Stimulated activated CD4-positive, alpha-beta T cell treated with anti-CD3 and anti-CD28 coated beads, Interleukin-12 subunit alpha, Interleukin-12 subunit beta, amount 100 ng/mL, for 48 hours (primary cell): ENCODE results near the gene PPP1R1B.
"Not testable (repeated sequence)": the region's sequence is repeated elsewhere in the genome, so short reads cannot be mapped to it uniquely, and the experiment has no call there.

Source experiments
- DNase-seq, 3 donors: peaks; one replicate each; pipeline ENCODE4 v3.0.0-alpha.2; 2020; ENCODE audit warnings: low read depth in 2 of 3, low spot score in 1 of 3

The PPP1R1B gene

DNA sequence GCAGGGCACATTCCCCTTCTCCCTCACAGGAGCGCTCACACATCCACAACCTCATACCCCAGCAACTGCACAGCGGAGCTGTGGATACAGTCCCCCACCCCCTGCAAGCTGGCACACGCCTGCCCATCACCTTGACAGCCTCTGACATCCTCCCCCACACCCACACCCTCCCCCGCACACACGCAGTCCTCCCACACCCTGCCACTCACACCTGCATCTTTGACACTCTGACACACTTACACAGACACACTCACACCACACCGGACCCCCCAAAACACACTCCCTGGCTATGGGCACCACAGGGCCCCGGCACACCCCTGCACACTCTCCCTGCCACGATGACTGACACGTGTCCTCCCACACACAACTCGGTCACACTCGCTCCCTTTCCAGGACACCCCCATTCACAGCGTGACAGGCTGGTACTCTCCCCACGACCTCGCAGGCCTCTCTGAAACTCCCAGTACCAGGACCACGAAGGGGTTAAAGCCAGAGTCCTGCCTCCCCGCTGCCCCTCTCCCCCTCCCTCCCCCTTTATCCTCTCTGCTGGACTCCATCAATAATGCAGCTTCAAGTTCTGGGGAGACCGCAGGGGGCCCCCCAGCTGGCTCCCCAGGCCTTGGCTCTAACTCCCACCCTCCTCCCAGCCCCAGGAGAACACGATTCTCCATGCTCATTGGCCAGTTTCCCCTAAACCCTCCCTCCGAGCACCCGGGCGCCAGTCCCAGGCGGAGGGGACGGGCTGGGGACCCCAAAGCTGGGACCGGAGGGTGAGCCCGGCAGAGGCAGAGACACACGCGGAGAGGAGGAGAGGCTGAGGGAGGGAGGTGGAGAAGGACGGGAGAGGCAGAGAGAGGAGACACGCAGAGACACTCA, at the start of gene PPP1R1B:
TSS of gene PPP1R1B (plus strand) at position 782 of the 876 bp plus-strand sequence. CDS start 441 bp downstream, outside the sequence.
- no peak for DNase-seq

DNA sequence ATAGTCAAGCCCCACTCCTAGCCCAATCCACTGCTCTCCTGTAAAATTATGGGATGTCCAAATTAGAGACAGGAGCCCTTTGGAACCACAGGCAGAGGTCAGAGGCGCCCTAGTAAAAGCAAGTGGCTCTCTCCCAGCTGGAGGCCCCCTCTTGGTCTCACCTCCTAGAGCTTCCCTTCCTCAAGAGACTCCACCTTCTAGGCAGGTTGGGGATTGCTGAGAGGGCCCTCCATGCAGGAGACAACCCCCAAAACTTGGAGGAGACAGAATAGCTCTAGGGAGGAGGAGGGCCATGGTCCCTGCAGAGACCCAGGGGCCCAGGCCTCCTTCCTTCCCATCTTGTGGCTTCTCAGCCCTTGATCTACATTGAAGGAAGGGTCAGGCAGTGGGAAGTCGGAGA, 48.5 kb upstream of the PPP1R1B start:
- no peak for DNase-seq

DNA sequence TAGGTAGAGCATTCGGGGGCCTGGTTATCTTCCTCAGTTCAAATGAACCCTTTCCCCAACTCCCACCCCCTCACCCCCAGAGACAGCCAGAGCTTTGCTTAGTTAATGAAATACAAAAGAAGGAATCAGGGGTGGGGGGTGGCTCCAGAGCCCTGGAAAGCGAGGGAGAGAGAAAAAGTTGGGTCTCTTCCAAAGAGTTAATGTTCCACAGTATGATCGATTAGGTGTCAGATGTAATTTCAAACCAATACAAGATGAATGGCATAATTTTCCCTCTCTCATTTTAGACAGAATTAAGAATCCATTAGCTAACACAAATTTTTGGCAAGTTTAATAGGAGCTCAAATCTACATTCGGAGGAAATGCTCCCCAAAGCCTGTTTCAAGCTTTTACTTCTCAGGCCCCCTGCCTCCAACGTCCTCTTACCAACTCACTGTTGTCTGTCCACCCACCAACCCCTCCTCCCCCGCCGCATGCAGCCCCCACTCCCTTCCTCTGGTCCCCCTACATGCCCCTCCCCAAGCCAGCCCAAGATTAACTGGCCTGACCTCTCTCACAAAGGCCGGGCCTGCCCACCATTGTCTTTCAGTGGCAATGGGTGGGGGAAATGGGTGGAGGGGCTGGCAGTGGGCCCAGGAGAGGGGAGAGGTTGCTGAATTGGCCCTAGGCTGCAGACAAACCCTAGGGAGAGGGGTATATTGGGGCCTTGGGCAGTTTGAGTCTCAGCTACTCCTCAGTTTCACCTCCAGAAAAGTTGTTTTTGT, 47.3 kb upstream of the PPP1R1B start:
- no peak for DNase-seq

DNA sequence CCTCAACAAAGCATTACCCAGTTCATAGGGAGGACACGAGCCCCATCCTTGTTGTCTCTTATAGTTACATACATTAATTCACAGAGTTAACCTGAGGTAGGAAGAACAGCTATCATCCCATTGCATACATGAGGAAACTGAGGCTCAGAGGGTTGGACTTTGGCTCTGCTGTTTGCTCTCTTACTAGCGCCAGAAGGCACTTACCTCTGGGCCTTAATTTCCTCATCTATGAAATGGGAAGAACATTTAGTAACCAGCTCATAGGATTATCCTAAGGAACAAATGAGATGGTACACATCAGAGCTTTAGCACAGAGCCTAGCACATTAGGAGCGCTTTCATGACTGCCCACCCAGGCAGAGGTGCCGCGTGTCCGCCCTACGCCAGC, 46.7 kb upstream of the PPP1R1B start:
- no peak for DNase-seq

DNA sequence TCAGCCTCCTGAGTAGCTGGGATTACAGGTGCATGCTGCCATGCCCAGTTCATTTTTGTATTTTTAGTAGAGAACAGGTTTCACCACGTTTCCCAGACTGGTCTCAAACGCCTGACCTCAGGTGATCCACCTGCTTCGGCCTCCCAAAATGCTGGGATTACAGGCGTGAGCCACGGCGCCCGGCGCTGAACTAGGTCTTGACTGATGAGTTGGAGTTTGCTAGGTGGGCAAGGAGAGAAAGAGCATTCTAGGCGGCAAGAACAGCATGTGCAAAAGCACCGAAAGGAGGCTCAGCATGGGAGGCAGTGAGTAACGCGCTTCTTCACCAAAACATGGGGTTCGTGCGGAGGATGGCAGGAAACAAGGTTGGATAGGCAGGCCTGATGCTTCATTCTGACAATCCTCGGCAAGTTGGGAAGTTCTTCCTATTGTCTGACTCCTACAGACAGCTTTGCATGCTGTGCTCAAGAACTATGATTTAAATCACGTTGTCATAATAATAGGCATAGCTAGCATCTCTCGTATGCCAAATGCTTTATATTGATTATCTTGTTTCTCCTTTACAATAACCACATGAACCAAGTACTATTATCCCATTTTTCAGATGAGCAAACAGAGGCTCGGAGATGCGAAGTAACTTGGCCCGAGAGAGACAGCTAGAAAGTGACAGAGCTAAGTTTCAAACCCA, 45.5 kb upstream of the PPP1R1B start:
- DNase-seq: no peak

DNA sequence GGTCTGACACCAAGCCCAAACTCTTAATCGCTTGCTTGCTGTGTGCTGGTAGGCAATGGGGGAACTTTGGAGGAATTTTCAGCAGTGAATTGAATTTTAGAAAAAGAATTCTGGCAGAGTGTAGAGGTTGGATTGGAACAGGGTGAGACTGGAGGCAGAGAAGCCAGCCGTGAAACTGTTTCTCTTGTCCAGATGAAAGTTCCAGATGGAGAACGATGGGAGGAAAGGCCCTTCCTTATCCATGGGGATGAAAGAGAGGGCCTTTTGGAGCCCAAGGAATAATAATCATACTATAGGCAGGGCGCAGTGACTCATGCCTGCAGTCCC, 45.0 kb upstream of the PPP1R1B start:
- DNase-seq: no peak

DNA sequence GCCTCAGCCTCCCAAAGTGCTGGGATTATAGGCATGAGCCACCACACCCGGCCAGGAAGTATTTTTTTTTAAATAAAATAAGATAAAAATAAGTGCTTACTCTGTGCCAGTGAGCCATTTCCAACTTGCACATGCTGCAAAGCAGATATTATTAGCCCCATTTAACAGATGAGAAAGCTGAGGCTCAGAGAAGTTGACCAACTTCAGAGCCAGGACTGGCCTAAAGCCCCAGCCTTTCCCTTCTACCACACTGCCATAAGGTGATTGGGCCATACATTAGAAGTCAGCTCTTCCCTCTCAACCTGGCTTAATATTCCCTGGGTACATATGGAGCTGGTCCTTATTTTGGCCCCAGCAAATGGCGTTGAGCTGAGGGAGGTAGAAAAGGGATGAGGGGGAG, 44.1 kb upstream of the PPP1R1B start:
- DNase-seq: no peak

DNA sequence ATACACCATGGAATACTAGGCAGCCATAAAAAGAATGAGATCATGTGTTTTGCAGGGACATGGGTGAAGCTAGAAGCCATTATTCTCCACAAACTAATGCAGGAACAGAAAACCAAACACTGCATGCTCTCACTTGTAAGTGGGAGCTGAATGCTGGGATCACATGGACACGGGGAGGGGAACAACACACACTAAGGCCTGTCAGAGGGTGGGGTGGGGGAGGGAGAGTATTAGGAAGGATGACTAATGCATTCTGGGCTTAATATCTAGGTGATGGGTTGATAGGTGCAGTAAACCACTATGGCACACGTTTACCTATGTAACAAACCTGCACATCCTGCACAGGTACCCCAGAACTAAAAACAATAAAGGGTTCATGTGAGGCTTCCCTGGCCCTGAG, 36.6 kb upstream of the PPP1R1B start:
- DNase-seq: not testable (repeated sequence)

DNA sequence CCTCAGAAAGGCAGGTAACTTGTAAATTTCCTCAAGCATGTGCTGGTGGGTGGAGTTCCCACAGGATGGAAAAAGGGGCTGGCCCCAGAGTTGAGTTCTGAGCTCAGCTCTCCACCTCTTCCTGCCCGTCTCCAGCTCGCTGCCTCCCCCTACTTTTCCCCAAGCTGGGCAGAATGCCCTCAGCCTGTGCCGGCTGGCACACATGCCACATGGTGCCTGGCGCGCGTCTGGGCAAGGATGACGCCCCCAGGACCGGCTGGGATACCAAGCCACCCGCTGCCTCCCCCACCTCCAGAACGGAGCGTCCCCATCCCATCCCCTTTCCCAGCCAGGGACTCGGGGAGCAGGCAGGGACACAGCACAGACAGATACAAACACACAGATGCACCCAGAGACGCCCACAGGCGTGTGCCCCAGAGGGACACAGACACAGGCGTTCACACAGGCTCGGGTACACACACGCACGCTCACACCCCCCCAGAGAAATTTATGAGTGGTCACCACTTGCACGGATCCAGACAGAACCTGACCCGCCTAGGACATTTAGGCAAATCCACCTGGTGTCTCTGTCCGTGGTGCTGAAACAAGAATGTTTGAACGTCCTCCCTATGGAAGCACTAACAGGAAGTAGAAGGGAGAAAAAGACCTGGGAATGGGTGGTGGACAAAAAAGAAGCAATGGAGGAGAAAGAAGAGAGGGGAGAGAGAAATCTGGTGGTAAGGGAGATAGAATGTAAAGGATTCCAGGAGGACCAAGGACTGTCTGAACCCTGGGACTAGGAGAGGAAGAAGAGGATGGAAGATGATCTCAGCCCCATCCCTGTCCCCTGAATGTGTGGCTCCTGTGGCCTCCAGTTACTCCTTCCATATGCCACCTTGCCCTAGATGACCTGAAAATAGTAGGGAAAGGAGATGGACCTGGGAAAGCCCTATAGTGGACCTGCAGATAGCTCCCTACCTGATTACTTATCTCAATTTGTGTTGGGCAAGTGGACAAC, 34.5 kb upstream of the PPP1R1B start:
- peak in 1 of 3 donors; percentile 28 for DNase-seq

DNA sequence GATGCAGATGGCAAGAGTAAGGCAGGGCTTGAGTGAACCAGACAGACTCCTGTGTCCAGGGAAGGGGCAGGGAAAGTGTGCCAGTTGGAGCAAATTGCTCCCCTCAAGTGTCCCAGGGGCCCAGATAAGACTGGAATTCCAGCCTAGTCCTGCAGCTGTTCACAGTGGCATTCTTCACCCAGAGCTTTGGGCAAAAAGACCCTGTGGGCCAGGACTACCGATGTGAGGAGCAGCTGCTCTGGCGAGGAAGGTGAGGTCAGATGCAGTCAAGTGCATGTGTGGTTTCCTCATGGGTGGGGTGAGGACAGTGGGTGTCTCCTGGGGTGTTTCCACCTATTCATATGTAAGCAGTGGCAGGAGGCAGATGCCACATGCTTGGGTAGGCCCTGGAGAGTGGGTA, 33.4 kb upstream of the PPP1R1B start:
- DNase-seq: no peak

DNA sequence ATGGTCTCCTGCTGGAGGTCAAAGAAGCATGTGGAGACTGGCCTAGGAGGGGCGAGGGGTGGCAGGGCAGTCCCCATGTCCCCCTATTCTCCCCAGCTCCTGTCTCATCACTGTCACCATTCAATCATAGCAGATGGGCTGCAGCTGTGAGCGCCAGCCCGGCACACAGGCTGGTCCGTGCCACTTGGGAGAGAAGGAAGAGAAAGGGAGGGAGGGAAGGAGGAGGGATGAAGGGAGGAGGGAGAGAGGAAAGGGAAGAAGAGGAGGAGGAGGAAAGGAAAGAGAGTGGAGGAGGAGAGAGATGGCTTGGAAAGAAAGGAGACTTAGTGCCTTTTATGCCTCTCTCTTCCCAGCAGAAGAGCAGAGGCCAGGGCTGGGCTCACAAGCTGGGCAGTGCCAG, 31.5 kb upstream of the PPP1R1B start:
- no peak for DNase-seq

DNA sequence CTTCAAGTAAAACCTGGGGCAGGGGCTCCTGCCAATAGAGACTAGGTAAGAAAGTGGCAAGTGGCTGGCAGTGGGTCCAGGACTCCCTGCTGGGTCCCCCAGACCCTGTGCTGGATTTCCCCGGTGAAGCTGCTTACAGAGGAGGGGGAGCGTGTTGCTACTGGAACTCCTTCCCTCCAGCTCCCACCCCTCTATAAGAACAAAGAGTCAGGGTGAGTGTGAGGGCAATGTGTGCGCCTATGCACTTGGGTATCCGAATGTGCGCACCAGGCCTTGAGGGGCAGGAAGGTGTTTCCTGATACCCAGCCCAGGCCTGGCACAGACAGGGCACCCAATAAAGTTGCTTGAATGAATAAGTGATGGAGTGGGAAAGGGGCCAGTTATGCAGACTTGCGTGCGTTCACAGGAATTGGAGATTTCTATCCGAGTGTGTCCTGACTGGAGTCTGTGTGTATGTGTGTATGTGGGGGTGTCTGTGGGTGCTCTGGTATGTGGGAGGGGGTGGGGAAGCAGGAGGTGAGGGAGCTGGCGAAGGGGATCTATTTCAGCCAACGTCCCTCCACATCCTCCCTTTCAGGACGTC, 30.7 kb upstream of the PPP1R1B start:
- DNase-seq: no peak

DNA sequence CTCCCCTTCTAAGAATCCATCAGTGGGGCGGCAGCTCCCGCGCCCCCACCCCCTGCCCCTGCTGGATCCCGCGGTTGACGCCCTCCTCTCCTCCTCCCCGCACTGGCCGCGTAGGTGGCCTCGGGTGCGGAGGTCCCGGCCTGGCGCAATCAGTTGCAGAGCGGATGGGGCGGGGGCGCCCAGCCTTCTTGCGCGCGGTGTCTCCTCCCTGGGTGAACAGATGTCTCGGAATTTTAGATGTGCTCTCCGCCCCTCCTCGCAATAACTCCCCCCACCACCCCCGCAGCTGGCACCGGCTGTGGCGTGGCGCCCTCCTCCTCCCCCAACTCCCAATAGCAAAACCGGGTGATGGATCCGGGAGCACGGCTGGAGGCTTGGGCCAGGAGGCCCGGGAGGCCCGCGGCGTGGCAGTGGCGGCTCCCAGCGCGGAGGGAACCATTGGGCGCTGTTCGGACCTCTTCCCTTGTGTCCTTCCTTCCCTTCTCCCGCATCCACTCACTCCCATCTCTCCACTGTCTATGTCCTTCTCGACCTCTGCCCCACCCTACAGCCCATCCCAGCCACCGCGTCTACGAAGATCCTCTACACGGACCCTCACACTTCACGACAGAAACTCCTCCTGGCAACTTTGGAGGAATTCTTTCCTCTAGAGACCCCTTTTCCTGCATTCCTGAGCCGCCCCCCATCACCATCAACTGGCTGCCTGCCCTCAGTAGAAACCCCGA, 30.0 kb upstream of the PPP1R1B start:
- no peak for DNase-seq

DNA sequence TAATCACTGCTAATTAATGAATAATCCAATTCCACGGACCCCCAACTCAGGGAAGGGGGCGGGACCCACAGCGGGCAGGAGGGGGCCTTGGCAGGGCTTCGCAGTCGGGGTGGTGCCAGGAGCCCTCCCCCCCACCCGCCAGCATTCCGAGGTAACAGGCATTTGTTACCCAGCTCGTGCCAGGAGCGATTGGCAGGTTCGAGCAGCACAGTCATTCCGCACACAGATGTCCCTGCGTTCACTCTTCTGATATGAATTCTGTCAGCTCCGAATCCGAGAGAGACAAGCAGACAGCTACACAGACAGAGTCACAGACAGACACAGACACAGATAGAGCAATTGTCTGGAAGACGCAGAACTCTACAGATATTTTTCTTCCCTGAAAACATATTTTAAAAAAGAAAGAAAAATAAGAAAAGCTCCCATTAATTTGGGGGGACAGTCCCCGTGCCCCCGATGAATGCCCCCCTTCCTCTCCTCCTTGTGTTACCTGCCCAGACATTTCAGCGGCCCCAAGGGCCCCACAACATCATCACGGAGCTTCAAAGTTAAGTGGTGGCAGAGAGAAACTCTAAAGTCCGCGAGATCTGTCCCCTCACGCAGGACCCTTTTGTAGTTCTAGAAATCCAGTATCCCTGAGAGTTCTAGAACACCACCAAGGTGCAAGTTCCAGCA, 29.2 kb upstream of the PPP1R1B start:
- no peak for DNase-seq

DNA sequence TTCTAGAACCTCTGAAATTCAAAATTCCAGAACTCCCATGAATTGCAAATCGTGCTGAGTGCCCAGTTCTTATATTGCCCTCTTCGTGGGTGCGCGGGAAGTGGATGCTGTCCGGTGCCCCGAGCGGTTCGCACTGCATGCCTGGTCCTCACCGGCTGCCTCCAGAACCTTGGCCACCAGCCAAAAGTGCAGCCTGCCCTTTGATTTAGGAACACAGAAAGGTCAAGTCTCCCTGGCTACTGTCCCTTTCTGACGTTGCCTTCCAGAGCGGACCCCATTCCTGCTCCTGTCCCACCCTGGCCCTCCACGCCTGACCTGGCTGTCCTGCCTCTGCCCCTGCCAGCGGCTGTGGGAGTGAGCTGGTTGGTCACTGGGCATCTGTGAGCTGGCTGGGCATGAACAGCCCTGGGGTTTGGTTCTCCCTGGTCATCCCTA, 28.7 kb upstream of the PPP1R1B start:
- no peak for DNase-seq

DNA sequence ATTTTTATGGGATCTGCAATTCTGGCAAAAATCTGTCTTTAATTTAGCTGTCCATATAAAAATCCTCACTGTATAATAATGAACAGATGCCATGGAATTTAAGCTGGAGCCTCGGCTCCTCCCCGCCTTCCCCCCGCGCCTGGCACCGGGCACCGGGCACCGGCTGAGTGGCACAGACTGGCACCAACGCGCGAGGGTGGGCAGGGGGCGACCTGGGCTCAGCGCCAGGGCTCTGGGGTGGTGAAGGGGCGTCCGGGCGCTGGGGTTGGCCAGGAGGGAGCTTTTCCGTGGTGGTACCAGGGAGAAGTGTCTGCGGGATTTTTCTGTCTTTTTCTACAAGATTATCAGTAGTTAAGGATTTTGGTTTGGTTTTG, 28.1 kb upstream of the PPP1R1B start:
- no peak for DNase-seq

DNA sequence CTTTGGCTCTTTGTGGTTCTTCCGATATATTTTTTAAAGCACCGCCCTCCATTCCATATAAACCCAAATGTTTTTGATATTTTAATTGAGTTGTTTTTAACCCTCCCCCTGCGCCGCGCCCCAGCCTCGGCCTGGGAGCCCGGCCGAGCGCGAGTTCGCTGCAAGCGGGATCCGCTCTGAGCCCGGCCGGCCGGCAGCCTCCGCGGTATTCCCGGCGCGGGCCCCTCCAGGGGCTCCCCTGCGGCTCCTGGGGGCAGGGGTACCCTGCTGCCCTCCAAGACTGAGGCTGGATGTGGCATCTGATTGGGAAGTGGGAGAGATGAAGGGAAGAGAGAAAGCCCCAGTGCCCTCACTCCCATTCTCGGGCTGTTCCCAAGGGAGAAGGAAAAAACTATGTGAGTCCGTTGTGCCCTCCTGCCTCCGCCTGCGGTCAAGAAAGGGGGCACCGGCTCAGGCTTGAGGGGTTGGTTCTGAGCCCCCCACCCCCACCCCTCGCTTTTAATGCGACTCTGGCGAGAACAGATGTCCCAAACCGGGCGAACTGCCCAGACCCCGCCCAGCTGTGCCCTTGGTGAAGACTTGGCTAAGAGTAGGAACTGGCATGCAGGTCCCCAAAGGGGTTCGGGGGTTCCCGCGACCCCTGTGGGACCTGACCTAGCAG, 27.6 kb upstream of the PPP1R1B start:
- no peak for DNase-seq

DNA sequence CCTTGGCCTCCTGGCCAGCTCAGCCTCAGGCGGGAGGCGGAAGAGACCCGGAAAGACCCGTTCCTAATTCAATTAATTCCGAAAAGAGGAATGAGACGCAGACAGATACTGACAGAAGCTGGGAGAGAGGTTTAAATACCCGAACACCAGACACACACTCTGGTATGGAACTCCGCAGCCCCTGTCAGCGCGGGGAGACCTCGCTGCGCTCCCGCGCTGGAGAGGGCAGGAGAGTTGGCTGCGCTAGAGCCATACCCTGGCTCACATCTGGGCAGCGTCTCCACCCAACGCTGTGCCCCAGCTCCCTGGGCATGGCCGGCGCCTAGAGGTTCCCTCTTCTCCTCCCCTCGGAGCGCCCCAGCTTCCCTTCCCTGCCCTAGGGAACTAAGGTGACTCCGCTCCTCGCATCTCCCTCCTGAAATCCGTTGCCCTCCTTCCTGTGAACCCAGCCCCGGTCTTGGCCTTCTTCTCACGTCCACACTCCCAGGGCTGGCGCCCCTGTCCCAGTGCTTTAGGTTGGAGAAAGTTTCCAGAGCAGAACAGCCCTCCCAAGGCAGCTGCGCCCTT, 27.0 kb upstream of the PPP1R1B start:
- DNase-seq: no peak
